Ramos (cell line): ENCODE results near the gene USO1.
"Not testable (repeated sequence)": the region's sequence is repeated elsewhere in the genome, so short reads cannot be mapped to it uniquely, and the experiment has no call there.

ENCODE experiments used
- in situ Hi-C: fragments of 300-500 bp; cut with MboI; formaldehyde crosslinking; loops from one replicate; pipeline ENCODE4 v1.14.3; 2022; ENCODE audit warnings: low sequenced_read_pairs; ENCODE audit not compliant: unreplicated experiment

Gene USO1

GRCh38 chr4:75742451-75742850, 18.1 kb downstream of the USO1 start:
- in situ Hi-C loops, result no loop called here

GRCh38 chr4:75745161-75745560, 20.8 kb downstream of the USO1 start:
- in situ Hi-C loops, result no loop called here

- in situ Hi-C loops, result no loop called here
These were observed 21.4 kb downstream of the USO1 start for GRCh38 chr4:75745721-75746199.

DNA sequence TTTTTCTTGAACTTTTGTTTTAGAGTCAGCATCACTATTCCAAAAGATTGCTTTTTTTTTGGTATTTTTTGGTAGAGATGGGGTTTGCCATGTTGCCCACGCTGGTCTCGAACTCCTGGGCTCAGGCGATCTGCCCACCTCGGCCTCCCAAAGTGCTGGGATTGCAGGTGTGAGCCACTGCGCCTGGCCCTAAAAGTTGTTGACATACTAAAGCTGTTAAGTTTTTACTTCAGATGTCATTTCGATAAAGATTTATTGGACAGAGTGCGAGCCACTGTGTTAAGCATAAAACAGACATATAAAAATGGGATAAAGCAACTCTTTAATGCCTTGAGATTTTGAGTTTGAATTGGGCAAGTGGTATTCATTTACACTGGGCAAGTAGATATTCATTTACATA, 28.3 kb downstream of the USO1 start:
- in situ Hi-C loops, result no loop called here

DNA sequence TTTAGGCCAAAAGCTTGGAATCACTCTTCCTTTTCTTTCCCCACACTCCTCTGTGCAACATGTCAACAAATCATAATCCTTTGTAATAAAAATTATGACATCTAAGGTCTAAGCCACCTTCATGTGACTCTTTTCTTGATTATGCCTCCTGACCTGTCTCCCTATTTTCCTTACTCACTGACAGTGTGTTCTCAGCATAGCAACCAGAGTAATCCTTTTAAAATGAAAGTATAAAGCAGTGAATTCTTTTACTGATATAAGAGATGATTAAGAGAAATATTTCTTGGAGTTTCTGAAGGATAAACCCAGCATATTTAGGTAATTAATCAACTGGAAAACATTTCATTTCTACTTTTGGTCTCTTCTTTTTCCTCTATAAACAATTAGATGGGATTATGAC, 44.7 kb downstream of the USO1 start:
- in situ Hi-C loops, result no loop called here

DNA sequence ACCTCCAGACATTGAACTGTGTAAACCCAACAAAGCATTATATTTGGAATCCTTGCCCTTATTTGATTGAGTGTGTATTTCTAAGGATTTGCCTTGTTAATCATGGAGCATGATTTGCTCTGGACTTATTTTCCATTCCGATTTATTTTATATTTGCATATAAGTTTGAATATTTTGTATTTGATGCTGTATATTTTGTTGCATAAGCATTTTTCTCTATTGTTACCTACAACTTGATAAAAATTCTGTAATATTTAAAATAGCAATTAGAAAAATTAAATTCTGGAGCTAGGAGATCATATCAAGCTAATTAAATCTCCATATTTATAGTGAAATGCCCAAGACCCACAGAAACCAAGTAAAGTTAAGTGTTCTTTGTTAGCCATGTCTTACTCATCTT, 47.2 kb downstream of the USO1 start:
- in situ Hi-C loops, result no loop called here

- in situ Hi-C loops, result no loop called here
These were observed 53.2 kb downstream of the USO1 start for GRCh38 chr4:75777589-75777988.

- in situ Hi-C loops, result no loop called here
These were observed 54.9 kb downstream of the USO1 start for GRCh38 chr4:75779105-75779757.

DNA sequence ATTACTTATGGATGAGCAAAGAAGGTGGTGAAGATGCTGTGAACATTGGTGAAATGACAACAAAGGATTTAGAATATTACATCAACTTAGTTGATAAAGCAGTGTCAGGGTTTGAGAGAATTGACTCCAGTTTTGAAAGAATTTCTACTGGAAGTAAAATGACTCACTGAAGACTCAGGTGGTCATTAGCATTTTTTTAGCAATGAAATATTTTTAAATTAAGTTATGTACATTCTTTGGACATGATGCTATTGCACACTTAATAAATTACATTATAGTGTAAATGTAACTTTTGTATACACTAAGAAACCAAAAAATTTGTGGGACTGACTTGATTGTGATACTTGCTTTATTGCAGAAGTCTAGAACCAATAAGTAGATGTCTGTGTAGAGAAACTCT, 56.9 kb downstream of the USO1 start:
- in situ Hi-C loops, result no loop called here

DNA sequence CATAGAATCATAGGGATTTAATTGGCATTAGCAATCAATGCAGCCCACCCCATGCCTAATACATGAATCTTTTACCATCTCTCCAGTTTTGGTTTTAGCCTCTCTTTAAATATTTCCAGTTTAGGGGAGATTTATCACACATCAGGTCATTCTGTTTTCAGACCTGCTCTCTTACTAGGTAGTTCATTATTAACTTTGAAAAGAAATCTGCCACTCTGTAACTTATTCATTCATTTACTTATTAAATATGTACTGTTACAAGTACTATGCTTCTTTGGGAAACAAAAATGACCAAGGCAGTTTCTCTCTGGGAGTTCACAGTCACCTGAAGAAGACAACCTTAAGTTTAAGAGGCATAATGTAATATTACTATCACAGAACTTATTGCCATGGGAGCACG, 62.1 kb downstream of the USO1 start:
- in situ Hi-C loops, result no loop called here

DNA sequence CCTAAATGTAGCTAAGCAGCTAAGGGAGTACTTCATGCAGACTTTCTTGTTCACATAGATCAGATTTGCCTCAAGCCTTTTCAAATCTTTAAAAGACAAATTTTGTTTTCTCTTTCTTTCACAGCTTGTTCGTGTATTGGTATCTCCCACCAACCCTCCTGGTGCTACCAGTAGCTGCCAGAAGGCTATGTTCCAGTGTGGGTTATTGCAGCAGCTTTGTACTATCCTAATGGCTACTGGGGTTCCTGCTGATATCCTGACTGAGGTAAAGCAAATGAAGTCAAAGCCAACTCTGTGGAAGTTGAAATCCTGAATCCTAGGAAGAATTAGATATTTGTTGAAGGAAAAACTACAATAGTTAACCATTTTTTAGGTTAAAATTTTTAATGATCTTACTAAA, 62.6 kb downstream of the USO1 start:
- in situ Hi-C loops, result no loop called here

DNA sequence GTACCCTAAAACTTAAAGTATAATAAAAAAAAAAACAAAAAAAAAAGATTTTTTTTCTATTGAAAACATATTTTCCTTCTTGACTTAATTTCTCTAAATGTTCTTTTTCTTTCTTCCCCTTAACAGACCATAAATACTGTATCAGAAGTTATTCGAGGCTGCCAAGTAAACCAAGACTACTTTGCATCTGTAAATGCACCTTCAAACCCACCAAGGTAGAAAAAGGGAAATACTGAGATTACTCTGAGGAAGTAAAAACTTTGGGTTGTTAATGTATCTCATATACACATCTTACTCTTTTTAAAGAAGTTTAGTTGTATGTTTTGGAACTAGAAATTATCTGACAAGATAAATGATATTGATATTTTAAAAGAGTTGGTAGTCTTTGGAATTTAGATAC, 65.6 kb downstream of the USO1 start:
- in situ Hi-C loops, result no loop called here

DNA sequence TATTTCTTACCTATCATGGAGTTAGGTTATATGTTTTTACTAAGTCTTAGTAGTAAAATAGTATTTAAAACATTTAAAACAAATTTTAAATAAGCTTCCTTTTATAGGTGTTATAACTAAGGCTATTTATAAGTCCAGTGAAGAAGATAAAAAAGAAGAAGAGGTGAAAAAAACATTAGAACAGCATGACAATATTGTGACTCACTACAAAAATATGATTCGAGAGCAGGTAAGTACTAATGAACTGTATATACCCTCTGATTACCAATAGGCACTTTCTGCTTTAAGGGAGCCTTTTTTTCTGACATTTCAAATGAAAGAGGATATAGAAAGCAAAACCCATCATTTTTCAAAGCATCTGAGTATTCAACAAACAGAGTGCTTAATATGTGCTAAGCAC, 76.6 kb downstream of the USO1 start:
- in situ Hi-C loops, result no loop called here

- in situ Hi-C loops, result not testable (repeated sequence)
These were observed 81.7 kb downstream of the USO1 start for GRCh38 chr4:75806035-75806434.

- in situ Hi-C loops, result no loop called here
These were observed 93.5 kb downstream of the USO1 start for GRCh38 chr4:75817901-75818300.

- in situ Hi-C loops, result no loop called here
These were observed 94.7 kb downstream of the USO1 start for GRCh38 chr4:75819121-75819520.

GRCh38 chr4:75820197-75820596, 95.8 kb downstream of the USO1 start:
- in situ Hi-C loops, result no loop called here

- in situ Hi-C loops, result no loop called here
These were observed 96.3 kb downstream of the USO1 start for GRCh38 chr4:75820676-75821075.

DNA sequence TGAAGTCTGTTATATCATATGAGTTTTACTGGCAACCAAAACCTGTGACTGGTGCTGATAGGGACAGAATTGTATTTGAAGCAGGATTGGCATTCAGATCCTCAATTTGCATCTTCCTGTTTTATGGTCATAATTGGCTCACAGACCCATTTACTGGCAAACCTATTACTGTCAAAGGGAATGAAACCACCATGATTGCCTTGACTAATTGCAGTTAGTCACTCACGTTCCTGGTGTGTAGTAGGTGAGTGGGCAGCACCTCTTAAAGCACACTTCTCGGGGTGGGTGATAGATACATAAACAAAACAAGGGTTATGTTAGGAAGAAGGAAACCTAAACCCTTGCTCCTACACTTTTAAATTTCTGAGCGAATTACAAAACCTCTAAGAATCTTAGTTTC, 96.8 kb downstream of the USO1 start:
- in situ Hi-C loops, result no loop called here

DNA sequence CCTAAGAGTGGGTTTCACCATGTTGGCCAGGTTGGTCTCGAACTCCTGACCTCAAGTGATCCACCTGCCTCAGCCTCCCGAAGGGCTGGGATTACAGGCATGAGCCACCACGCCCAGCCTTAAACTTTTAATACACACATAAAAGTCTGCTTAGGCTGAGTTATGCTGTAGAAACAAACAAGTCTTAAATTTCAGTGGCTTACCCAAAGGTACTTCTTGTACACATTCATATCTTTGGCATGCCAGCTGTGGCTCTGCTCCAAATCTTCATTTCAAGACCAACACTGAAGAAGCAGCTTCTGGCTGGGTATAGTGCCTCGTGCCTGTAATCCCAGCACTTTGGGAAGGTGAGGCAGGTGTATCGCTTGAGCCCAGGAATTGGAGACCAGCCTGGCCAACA, 97.6 kb downstream of the USO1 start:
- in situ Hi-C loops, result no loop called here

GRCh38 chr4:75822416-75822815, 98.0 kb downstream of the USO1 start:
- in situ Hi-C loops, result no loop called here

GRCh38 chr4:75823812-75824211, 99.4 kb downstream of the USO1 start:
- in situ Hi-C loops, result no loop called here

DNA sequence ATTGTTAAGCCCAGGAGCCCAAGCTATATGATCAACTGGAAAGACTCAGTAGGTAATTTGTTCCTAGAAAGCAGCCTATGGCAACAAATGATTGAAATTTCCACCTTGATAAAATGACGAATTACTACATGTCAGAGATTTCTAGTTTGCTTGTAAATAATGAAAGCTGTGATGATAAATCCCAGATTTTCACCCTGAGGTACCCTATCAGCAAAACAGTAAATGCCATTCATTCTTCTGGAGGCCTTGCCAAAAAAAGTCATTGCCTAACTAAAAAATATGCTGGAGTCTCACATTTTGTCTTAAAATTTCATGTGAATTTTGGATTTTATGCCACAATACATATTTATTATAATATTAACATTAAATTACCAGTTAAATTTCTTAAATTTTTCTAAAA, 106.5 kb downstream of the USO1 start:
- in situ Hi-C loops, result no loop called here
